ELR (cell line): ENCODE measurements around the gene ADAMTSL1.

Experiments
- DNase-seq: peaks from one replicate; pipeline ENCODE4 v3.0.0-alpha.2; 2015; ENCODE audit warnings: low read depth

The ADAMTSL1 gene

GRCh38 chr9:18666986-18667772 lies 193.2 kb downstream of the ADAMTSL1 start:
- DNase-seq: peak; percentile 52

GRCh38 chr9:18668944-18669343 lies 195.0 kb downstream of the ADAMTSL1 start:
- no peak for DNase-seq

- DNase-seq: no peak
Observed at GRCh38 chr9:18672706-18673105, 198.8 kb downstream of the ADAMTSL1 start.

GRCh38 chr9:18673179-18673578 lies 199.2 kb downstream of the ADAMTSL1 start:
- no peak for DNase-seq

- no peak for DNase-seq
Observed at GRCh38 chr9:18675332-18675731, 201.4 kb downstream of the ADAMTSL1 start.

GRCh38 chr9:18675973-18676372 lies 202.0 kb downstream of the ADAMTSL1 start:
- DNase-seq: no peak

- no peak for DNase-seq
Observed at GRCh38 chr9:18676525-18676924, 202.6 kb downstream of the ADAMTSL1 start.

- no peak for DNase-seq
Observed at GRCh38 chr9:18678821-18679590, 205.1 kb downstream of the ADAMTSL1 start.

- DNase-seq: no peak
Observed at GRCh38 chr9:18682907-18683306, 209.0 kb downstream of the ADAMTSL1 start.

- DNase-seq: no peak
Observed at GRCh38 chr9:18683312-18683711, 209.4 kb downstream of the ADAMTSL1 start.

- DNase-seq: no peak
Observed at GRCh38 chr9:18683851-18684250, 209.9 kb downstream of the ADAMTSL1 start.

- no peak for DNase-seq
Observed at GRCh38 chr9:18684593-18685317, 210.8 kb downstream of the ADAMTSL1 start.

- peak; percentile 23 for DNase-seq
Observed at GRCh38 chr9:18688581-18689565, 214.9 kb downstream of the ADAMTSL1 start.

- DNase-seq: no peak
Observed at GRCh38 chr9:18689921-18690320, 216.0 kb downstream of the ADAMTSL1 start.

- DNase-seq: no peak
Observed at GRCh38 chr9:18692268-18692667, 218.3 kb downstream of the ADAMTSL1 start.

GRCh38 chr9:18692962-18693361 lies 219.0 kb downstream of the ADAMTSL1 start:
- no peak for DNase-seq

GRCh38 chr9:18694959-18695668 lies 221.2 kb downstream of the ADAMTSL1 start:
- DNase-seq: no peak

- no peak for DNase-seq
Observed at GRCh38 chr9:18698992-18699391, 225.0 kb downstream of the ADAMTSL1 start.

GRCh38 chr9:18699764-18700163 lies 225.8 kb downstream of the ADAMTSL1 start:
- no peak for DNase-seq

- DNase-seq: no peak
Observed at GRCh38 chr9:18700714-18701113, 226.8 kb downstream of the ADAMTSL1 start.
